Measurements from ENCODE around the gene FBRS. TPM values are rescaled to one million over a fixed set of nuclear protein-coding genes. Genes with fewer than 3 reads are reported as not detected.

Gene FBRS
- total and polyA plus RNA-seq, 10 of the 15 experiments (the other 5 are each of a cell fraction or from before 2014, with no cell fraction given) = 0.45 to 87.6 (median 14.6) TPM

GRCh38 chr16:30651124-30652004, 6.9 kb upstream of the FBRS start (continued):
- no peak for TF ChIP-seq HSF1 (IDR thresholded peaks at IDR 0.05; ENCODE audit: low read depth, low read length)
- TF ChIP-seq NFYA (IDR thresholded peaks at IDR 0.05; ENCODE audit: borderline replicate concordance, low read depth, low read length) = no peak
- peak; percentile 45; the same call in 1 of the 2 replicates for TF ChIP-seq NR2F1 (conservative IDR thresholded peaks at IDR 0.05)
- no peak for TF ChIP-seq TARDBP (IDR thresholded peaks at IDR 0.05; ENCODE audit: borderline replicate concordance)
- no peak for TF ChIP-seq ZBTB40 (IDR thresholded peaks at IDR 0.05; ENCODE audit: borderline replicate concordance)
- no peak for TF ChIP-seq PAX8 (IDR thresholded peaks at IDR 0.05)
- TF ChIP-seq ZNF384 (IDR thresholded peaks at IDR 0.05; ENCODE audit: borderline replicate concordance, low read depth, low read length) = no peak
- 0 out of 2 replicates have a peak, but pooled peaks have one; percentile 37 for TF ChIP-seq EED (IDR thresholded peaks at IDR 0.05; ENCODE audit: low read depth)
- no peak for TF ChIP-seq MEF2A (IDR thresholded peaks at IDR 0.05; ENCODE audit: insufficient read depth, low read depth, low read length)
- TF ChIP-seq IRF5 (IDR thresholded peaks at IDR 0.05; ENCODE audit: borderline replicate concordance) = no peak
- TF ChIP-seq ZNF24 (IDR thresholded peaks at IDR 0.05) = 0 out of 2 replicates have a peak, but pooled peaks have one; percentile 20
- no peak for TF ChIP-seq POLR2AphosphoS2 (IDR thresholded peaks at IDR 0.05; ENCODE audit: low read depth, low read length)
- TF ChIP-seq ZBTB4 (CRISPR knock-in tag; IDR thresholded peaks at IDR 0.05) = no peak
- TF ChIP-seq YY1 (IDR thresholded peaks at IDR 0.05; ENCODE audit: low read depth, low read length) = peak; percentile 81
- no peak; the same call in 1 of the 2 replicates for TF ChIP-seq GATAD2B (conservative IDR thresholded peaks at IDR 0.05; ENCODE audit: low read depth)
- TF ChIP-seq NR2C1 (IDR thresholded peaks at IDR 0.05) = no peak
- TF ChIP-seq IKZF1 (conservative IDR thresholded peaks at IDR 0.05) = peak; percentile 48
- no peak for TF ChIP-seq RCOR1 (conservative IDR thresholded peaks at IDR 0.05; ENCODE audit: low read depth, low read length)
- no peak for TF ChIP-seq RFX5 (IDR thresholded peaks at IDR 0.05; ENCODE audit: low read depth, low read length)
- TF ChIP-seq ZZZ3 (IDR thresholded peaks at IDR 0.05; ENCODE audit: control insufficient read depth, insufficient read length, low read depth) = no peak
